CD4-positive, alpha-beta T cell treated with Interleukin-6 for 4 hours (primary cell): ENCODE results near the gene GHRL.

Source experiments
- DNase-seq: peaks from one replicate; pipeline ENCODE4 v3.0.0-alpha.2; 2020; ENCODE audit warnings: mixed read lengths

The GHRL gene

GRCh38 chr3:10292505-10293419 is at the start of gene GHRL:
Gene GHRL (minus strand): TSS chr3:10292947. CDS start chr3:10290180, 2,767 bp downstream.
- DNase-seq: no peak

- no peak for DNase-seq
These were observed 49.2 kb upstream of the GHRL start for GRCh38 chr3:10341901-10342398.

GRCh38 chr3:10340476-10340875 is 47.7 kb upstream of the GHRL start:
- no peak for DNase-seq

GRCh38 chr3:10340046-10340445 is 47.3 kb upstream of the GHRL start:
- DNase-seq: no peak

- no peak for DNase-seq
These were observed 46.7 kb upstream of the GHRL start for GRCh38 chr3:10339376-10339955.

GRCh38 chr3:10338591-10339353 is 46.0 kb upstream of the GHRL start:
- DNase-seq: no peak

- no peak for DNase-seq
These were observed 45.4 kb upstream of the GHRL start for GRCh38 chr3:10338164-10338470.

GRCh38 chr3:10337323-10338163 is 44.8 kb upstream of the GHRL start:
- no peak for DNase-seq

- no peak for DNase-seq
These were observed 44.0 kb upstream of the GHRL start for GRCh38 chr3:10336761-10337160.

GRCh38 chr3:10335871-10336622 is 43.3 kb upstream of the GHRL start:
- DNase-seq: no peak

- DNase-seq: no peak
These were observed 42.5 kb upstream of the GHRL start for GRCh38 chr3:10335190-10335738.

GRCh38 chr3:10334459-10334858 is 41.7 kb upstream of the GHRL start:
- DNase-seq: no peak

GRCh38 chr3:10334042-10334441 is 41.3 kb upstream of the GHRL start:
- DNase-seq: no peak

- no peak for DNase-seq
These were observed 40.6 kb upstream of the GHRL start for GRCh38 chr3:10333349-10333650.

- DNase-seq: no peak
These were observed 40.0 kb upstream of the GHRL start for GRCh38 chr3:10332481-10333348.

- DNase-seq: no peak
These were observed 38.6 kb upstream of the GHRL start for GRCh38 chr3:10331320-10331719.

GRCh38 chr3:10330319-10330718 is 37.6 kb upstream of the GHRL start:
- no peak for DNase-seq

- DNase-seq: no peak
These were observed 36.8 kb upstream of the GHRL start for GRCh38 chr3:10329495-10330015.

- no peak for DNase-seq
These were observed 35.8 kb upstream of the GHRL start for GRCh38 chr3:10328460-10329071.

- DNase-seq: no peak
These were observed 34.8 kb upstream of the GHRL start for GRCh38 chr3:10327592-10327991.
